ENCODE results near the gene SOHLH1.
A peak's percentile ranks its signal among the peaks of the same experiment; 100 is the strongest.

SOHLH1 gene

GRCh38 chr9:135704483-135704882 is 5.2 kb upstream of the SOHLH1 start:
- H3K36me3 ChIP-seq (ENCODE audit: insufficient read depth), result no peaks in the 10 kb centered on the region
- H3K27me3 ChIP-seq (ENCODE audit: insufficient read depth, low read depth), result peaks cover 85% of the 10 kb centered on the region
- H3K4me1 ChIP-seq (ENCODE audit: low read depth, poor library complexity, severe bottlenecking), result no peaks in the 10 kb centered on the region
- TF ChIP-seq, protein P1, sequence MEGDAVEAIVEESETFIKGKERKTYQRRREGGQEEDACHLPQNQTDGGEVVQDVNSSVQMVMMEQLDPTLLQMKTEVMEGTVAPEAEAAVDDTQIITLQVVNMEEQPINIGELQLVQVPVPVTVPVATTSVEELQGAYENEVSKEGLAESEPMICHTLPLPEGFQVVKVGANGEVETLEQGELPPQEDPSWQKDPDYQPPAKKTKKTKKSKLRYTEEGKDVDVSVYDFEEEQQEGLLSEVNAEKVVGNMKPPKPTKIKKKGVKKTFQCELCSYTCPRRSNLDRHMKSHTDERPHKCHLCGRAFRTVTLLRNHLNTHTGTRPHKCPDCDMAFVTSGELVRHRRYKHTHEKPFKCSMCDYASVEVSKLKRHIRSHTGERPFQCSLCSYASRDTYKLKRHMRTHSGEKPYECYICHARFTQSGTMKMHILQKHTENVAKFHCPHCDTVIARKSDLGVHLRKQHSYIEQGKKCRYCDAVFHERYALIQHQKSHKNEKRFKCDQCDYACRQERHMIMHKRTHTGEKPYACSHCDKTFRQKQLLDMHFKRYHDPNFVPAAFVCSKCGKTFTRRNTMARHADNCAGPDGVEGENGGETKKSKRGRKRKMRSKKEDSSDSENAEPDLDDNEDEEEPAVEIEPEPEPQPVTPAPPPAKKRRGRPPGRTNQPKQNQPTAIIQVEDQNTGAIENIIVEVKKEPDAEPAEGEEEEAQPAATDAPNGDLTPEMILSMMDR (conservative IDR thresholded peaks at IDR 0.05; ENCODE audit: low read depth, low read length), result no peak
- H3K9ac ChIP-seq, result no peak overlapping the region
- no peaks in the 10 kb centered on the region for H3K79me2 ChIP-seq (ENCODE audit: insufficient read depth, low read depth)
- no peak overlapping the region for H2AFZ ChIP-seq (ENCODE audit: low read depth)
- no peak overlapping the region for H3K27ac ChIP-seq
- no peak overlapping the region for H3K4me3 ChIP-seq (IDR thresholded peaks at IDR 0.05; ENCODE audit: insufficient read depth, low read depth, low read length)
- no peaks in the 10 kb centered on the region for H4K20me1 ChIP-seq (ENCODE audit: insufficient read depth)
- H3K4me2 ChIP-seq, result no peak overlapping the region

DNA sequence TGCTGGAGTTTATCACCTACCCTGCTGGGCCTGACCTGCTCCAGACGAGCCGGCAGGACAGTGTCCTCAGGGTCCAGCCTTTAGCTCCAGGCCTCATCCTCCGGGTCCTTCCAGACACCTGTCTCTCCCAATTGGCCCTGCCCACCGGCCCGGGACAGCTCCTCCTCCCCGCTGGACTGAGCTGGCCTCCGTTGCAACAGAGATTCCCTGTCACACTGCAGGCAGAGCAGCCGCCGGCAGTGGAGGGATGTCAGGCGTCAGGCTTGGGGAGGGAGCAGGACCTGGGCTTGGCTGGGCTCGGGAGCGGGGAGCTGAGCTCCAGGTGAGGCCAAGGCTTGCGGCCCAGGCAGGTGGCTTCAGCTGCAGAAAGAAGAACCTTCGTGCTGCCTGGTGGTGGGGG is 4.4 kb upstream of the SOHLH1 start:
- Histone ChIP-seq H3K4me1 (ENCODE audit: low read depth, poor library complexity, severe bottlenecking) (no peaks in the 10 kb centered on the region), H3K27ac (no peak overlapping the region), H3K79me2 (ENCODE audit: insufficient read depth, low read depth) (no peaks in the 10 kb centered on the region), H3K4me2 (no peak overlapping the region), H3K36me3 (ENCODE audit: insufficient read depth) (no peaks in the 10 kb centered on the region), H3K27me3 (ENCODE audit: insufficient read depth, low read depth) (peaks cover 87% of the 10 kb centered on the region), H2AFZ (ENCODE audit: low read depth) (no peak overlapping the region), H3K4me3 (IDR thresholded peaks at IDR 0.05; ENCODE audit: insufficient read depth, low read depth, low read length) (no peak overlapping the region), H3K9ac (no peak overlapping the region), H4K20me1 (ENCODE audit: insufficient read depth) (no peaks in the 10 kb centered on the region)
- TF ChIP-seq, protein P1 (conservative IDR thresholded peaks at IDR 0.05; ENCODE audit: low read depth, low read length), result no peak

DNA sequence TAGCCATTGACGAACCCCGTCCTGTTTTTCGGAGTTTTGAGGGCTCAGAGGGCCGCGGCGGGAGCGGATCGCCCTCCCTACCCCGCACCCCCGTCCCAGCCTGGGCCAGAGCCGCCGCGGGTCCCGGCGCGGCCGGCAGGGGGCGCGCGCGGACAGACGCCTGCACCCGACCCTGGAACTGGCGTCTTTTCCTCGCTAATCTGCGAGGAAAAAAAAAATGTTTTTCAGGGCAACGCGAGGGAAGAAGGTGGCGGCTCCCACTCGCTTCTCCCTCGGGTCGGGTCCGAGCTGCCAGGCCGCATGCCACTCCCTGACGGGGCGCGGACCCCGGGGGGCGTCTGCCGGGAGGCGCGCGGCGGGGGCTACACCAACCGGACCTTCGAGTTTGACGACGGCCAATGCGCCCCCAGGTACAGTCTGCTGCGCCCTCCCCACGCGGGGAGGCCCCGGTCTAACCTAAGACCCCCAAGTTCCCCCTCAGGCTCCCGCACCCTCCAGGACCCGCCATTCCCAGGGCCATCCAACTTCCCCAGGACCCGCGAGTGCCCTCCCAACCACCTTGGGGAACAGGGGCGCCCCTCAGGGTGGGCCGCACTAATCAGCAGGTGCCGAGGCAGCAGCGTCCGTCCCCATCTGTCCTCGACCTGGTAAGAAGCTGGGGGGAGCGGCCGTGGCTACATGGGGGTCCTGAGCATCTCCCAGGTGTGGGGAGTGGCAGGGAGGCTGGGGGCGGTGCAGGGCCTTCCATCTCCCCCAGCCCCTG is 2.9 kb upstream of the SOHLH1 start, which contains the start of gene KCNT1:
TSS of gene KCNT1 (plus strand) at position 227 of the 763 bp plus-strand sequence. CDS start at position 301, 74 bp downstream.
- H3K4me1 ChIP-seq (ENCODE audit: low read depth, poor library complexity, severe bottlenecking), result no peaks in the 10 kb centered on the region
- H3K4me2 ChIP-seq, result no peak within 1 kb of the TSS
- H3K27me3 ChIP-seq (ENCODE audit: insufficient read depth, low read depth), result peaks cover 89% of the 10 kb centered on the region
- H3K4me3 ChIP-seq (IDR thresholded peaks at IDR 0.05; ENCODE audit: insufficient read depth, low read depth, low read length), result no peak within 1 kb of the TSS
- TF ChIP-seq, protein P1 (conservative IDR thresholded peaks at IDR 0.05; ENCODE audit: low read depth, low read length), result peak; percentile 69
- H2AFZ ChIP-seq (ENCODE audit: low read depth), result no peak within 1 kb of the TSS
- H4K20me1 ChIP-seq (ENCODE audit: insufficient read depth), result no peaks in the 10 kb centered on the region
- H3K27ac ChIP-seq, result no peak within 1 kb of the TSS
- H3K9ac ChIP-seq, result no peak within 1 kb of the TSS
- no peaks in the 10 kb centered on the region for H3K36me3 ChIP-seq (ENCODE audit: insufficient read depth)
- H3K79me2 ChIP-seq (ENCODE audit: insufficient read depth, low read depth), result no peaks in the 10 kb centered on the region

DNA sequence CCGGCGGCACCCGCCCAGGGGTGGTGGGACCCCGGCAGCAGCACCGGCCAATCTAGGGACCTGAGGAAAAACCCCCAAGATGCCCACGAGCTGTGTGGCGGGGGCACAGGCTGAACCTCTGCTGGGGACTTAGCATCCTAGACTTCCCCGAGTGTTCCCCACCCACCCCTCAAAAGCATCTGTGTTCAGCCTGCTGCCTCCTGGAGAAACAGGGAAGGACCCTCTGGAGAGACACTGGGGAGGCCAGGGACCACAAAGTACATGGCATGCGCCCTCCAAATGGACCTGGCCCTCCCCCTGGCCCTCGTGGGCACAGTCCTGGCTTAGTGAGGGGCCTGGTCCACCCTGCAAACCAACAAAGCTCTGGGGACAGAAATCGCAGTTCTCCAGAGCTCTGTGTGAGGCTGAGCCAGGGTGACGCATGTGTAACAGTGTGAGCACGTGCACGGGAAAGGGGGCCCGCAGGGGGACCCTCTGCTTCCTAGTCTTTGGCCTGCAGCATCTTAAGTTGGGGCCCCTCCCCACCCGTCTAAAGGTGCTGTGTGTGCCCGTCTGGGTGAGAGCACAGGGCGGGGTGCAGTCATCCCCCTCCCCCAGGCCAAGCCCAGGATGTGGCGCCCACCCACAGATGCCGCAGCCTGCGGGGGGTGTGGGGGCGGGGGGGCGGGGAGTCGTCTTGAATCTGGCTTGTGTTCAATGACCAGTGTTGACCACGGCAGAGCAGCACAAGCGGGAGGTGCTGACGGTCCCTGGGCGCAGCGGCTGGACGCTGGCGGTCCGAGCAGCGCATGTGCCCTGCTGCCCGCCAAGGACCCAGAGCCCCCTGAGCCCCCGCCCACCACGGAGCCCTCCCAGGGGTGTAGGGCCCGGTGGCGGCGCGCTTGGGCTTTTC is 2.0 kb upstream of the SOHLH1 start:
- Histone ChIP-seq H3K4me1 (ENCODE audit: low read depth, poor library complexity, severe bottlenecking) (no peaks in the 10 kb centered on the region), H3K27me3 (ENCODE audit: insufficient read depth, low read depth) (peaks cover 84% of the 10 kb centered on the region), H3K36me3 (ENCODE audit: insufficient read depth) (no peaks in the 10 kb centered on the region), H3K4me3 (IDR thresholded peaks at IDR 0.05; ENCODE audit: insufficient read depth, low read depth, low read length) (no peak overlapping the region), H3K27ac (no peak overlapping the region), H3K79me2 (ENCODE audit: insufficient read depth, low read depth) (no peaks in the 10 kb centered on the region), H3K9ac (no peak overlapping the region), H4K20me1 (ENCODE audit: insufficient read depth) (no peaks in the 10 kb centered on the region), H2AFZ (ENCODE audit: low read depth) (no peak overlapping the region), H3K4me2 (no peak overlapping the region)
- TF ChIP-seq, protein P1 (conservative IDR thresholded peaks at IDR 0.05; ENCODE audit: low read depth, low read length), result no peak

Data from KMS-11 (cell line).